Activated CD8-positive, alpha-beta memory T cell treated with anti-CD3 and anti-CD28 coated beads, Interleukin-2, amount 50 U/mL, for 48 hours (primary cell): ENCODE results near the gene ARHGAP42.

Source experiments
- DNase-seq: peaks from one replicate; pipeline ENCODE4 v3.0.0-alpha.2; 2020

Gene ARHGAP42

DNA sequence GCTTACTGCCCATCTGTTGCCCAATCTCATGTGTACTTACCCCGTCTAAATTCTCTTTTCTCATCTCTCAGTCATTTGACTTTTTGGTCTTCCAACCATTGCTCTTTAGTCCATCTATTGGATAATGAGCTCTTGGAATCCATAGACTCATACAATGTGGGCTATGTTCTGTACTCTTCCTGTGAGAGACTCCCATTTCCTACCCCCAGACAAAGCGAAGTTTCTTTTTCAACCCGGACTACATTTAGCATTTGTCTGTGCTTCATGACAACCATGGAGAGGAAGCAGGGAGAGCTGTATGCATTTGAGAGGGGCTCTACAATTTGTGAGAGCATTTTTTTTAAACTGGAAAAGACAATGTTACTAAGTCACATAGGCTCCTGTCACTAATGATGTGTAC lies 4.0 kb upstream of the ARHGAP42 start:
- no peak for DNase-seq

DNA sequence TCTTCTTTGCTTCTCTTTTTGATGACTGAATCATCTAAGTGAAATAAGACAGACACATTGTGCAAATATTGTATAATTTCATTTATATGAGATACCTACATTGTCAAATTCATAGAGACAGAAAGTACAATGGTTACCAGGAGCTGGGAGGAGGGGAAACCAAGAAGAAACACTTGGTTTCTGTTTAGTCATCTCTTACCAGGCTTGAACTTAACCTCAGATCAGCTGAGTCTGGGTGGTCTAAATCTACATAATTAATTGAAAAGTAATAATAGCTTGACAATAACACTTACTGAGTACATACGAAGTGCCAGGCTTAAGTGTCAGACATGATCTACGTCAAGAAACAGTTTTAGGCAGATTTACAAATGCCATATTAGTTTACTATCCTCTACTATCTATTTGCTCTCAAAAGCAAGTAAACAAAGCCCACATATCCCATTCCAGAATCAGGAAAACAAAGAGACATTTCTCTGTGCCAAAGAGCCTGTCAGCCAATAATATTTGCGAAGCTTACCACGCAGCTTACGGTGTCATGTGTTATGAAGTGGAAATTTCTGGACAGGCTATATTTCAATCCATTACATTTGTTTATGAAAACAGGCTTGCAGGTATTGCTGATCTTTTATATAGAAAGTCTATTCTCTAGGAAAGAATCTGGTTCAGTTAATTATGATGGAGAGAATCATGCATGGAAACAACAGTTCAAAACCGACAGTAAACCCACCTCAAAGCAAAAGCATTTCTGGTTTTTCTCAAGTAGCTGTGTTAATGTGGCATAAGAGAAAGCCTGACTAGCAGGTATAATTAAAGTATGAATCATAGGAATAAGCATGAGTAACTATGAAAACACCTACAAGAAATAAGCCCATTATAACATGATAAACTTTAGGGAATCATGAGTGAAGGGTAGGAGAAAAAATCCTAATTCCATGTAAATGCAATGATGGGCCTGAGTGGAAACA lies 2.7 kb upstream of the ARHGAP42 start:
- DNase-seq: no peak

DNA sequence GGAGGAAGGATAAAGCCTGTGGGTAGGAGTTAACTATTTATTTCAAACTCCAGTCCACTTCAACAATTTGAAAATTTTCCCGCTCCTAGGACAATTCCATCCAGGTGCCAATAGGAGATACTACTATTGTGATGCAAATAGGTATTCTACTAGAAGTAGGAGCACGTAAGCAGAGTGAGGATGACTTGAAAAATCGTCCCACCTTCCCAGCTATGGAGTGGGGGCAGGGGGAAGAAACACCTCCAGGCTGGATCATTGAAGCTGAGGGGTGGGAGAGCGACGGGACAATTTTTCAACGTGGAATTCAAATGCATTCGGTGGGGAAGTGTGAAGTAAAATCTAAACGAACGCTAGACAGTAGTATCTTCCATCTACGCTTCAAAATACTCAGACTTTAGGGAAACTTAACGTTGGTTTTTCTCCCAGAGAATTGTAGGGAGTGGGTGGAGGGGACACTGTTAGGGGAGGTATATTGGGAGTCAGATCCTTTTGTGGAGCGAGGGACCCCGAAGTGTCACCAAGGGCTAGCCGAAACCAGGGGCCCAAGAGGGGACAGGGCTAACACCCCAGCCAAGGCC lies 523 bp upstream of the ARHGAP42 start:
- no peak for DNase-seq

DNA sequence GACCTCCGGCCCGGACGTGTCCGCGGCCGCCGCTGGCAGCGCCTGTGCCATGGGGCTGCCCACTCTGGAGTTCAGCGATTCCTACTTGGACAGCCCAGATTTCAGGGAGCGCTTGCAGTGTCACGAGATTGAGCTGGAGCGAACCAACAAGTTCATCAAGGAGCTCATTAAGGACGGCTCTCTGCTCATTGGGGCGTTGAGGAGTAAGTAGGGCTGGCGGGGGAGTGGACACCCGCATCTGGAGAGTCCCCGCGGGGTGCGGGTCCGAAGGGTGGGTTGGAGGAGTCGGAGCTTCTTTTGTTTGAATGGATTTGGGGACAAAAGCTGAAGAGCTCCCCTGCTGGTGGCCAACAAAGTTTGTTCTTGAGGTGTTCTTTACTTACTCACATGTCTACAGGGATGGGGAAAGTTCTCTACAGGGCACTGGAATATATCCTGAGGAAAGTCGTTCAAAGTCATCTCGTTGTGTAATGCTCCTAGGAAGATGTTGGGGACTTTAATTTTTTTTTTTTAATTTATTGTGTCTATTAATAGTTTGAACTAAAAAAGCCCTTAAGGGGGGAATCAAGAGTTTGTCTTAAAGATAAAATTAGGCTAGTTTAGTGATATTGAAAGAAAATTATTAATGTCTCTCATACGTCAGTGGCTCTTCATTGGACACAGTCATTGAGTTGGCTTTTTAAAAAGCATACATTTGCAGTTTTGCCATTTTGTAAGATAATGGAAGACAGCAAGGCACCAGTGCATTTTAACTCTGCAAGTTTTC lies 725 bp downstream of the ARHGAP42 start:
- DNase-seq: peak; percentile 56

DNA sequence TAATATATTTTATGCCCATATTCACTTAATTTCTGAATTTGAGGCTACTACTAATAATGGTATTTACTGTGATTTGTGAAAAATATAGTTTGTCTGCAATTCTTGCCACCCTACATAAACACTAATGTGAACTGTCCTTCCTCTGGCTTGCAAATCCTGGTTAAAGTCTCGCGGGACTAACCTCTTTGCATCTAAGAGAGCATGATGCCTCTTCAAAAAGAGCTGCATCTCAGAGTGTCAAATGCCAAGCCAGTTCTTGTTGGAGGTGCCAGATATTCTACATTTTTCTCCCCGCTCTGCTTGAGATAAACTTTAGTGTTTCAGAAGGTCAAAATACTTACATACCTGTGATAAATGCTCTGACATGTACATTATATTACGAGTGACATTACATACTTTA lies 2.1 kb downstream of the ARHGAP42 start:
- no peak for DNase-seq

DNA sequence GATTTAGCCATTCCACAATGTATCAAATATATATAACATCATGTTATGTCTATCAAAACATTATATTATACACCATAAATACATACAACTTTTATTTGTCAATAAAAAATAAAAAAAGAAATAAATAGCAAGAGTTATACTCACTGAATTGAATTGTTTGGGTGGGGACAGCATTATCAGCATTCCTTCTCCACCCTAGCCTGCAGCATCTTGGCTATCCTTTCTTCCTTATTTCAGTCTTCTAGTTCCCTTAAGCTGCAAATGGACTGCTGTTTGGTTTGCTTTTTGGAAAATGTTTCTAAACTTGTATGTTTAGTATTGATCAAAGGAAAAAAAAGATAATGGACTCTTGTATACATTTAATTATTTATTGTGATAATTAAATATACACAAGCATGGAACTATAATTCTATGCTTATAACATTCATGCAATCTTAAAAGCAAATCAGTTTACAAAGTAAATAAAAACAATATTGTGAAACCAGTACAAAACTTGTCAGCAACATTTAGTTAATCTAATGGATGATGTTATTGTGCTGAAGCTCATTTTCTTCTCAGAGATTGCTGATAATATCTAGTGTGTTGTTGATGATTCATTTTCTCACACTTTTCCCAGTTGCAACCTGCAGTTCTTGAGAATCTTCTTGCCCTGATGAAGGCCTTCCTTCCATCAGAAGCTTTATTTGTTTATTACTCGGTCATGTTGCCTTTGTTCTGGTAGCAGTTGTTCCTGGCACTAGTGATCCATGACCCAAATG lies 5.0 kb downstream of the ARHGAP42 start:
- no peak for DNase-seq

DNA sequence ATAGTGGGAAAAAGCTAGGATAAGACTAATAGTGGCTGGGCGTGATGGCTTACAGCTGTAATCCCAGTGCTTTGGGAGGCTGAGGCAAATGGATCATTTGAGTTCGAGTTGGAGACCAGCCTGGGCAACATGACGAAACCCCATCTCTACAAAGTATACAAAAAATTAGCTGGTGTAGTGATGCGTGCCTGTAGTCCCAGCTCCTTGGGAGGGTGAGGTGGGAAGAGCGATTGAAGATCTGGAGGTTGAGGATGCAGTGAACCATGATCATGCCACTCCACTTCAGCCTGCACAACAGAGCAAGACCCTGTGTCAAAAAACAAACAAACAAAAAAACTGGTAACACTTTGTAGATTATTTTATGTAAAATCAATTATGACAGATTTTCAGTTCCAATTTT lies 8.8 kb downstream of the ARHGAP42 start:
- DNase-seq: no peak

DNA sequence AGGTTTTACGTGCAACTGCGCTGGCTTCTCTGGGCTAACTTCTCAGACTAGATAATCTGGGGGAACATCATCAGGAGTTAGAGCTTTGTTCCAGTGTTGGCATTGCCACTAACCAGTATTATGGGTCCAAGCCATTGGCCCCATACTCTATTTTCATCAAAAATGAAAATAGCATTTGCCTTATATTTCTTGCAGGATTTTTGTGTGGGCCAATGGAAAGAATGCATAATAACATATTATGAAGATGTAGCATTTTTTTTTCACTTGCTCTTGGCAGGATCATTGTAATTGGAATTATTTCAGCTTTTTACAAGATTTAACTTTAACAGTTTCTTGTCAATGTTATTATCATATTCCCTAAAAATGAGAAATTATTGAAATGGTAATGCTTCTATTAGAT lies 16.1 kb downstream of the ARHGAP42 start:
- DNase-seq: no peak

DNA sequence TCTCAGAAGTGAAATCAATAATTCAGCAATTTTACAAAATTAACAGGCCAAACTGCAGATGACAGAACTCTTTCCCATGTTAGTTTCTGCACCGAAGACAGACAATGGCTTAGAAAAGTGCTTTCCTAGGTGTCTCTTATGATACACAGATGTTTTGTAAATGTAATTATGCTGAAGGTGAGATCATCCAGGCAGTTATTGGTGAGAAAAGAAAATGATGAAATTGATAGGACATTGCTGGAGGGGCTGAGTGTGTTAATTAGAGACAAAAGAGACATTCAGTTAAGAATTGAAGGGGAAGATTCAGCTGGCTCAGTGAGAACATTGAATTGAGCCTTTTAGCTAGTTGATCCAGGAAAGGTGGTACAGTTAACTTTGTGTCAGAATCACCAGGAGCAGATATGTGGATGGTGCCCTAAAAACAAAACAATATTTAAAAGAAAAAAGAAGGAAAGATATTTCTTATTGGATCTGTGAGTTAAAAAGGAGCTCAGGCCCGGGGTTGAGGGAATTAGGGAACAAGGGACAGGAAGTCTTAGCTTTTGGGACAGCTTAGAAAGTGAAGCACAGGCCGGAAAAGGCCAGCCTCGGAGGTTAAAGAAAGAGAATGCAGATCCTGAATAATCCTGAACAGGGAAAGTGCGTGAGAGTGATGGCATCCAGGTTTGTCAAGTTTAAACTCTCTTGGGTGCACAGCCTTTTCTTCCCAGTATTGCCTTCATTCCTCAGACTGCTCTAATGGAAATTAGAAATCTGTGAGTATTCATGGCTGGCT lies 16.9 kb downstream of the ARHGAP42 start:
- DNase-seq: no peak

DNA sequence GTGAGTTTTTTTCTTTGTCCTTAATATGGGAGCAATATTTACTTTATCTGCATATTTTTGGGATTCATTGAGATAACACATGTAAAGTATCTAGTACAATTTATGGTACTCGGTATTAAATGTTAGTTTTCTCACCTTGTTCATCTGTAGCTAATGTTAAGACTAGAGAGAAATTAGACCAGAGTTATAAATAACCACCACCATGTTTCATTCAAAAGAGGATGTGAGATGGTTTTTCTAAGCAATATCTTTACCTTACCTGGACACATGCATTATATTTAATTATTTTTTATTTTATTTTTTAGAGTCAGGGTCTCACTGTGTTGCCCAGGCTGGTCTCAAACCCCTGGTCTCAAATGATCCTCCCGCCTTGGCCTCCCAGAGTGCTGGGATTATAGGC lies 18.4 kb downstream of the ARHGAP42 start:
- DNase-seq: no peak

DNA sequence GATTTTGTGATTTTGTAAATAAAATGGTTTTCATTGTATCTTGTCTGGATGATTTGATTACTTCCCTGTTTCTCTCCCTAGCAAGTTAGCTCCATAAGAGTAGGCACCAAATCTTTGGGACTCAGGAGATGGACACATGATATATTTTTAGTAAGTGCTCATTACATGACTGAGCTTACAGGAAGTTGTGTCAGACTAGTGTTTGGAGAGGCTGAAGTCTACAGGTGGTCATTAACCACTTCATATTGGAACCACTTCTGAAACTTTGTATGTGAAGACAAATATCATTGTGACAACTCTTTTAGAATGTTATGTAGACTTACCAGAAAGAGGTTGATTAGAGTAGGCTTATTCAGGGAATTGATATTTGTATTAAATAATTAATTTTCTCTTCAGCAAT lies 19.1 kb downstream of the ARHGAP42 start:
- no peak for DNase-seq

DNA sequence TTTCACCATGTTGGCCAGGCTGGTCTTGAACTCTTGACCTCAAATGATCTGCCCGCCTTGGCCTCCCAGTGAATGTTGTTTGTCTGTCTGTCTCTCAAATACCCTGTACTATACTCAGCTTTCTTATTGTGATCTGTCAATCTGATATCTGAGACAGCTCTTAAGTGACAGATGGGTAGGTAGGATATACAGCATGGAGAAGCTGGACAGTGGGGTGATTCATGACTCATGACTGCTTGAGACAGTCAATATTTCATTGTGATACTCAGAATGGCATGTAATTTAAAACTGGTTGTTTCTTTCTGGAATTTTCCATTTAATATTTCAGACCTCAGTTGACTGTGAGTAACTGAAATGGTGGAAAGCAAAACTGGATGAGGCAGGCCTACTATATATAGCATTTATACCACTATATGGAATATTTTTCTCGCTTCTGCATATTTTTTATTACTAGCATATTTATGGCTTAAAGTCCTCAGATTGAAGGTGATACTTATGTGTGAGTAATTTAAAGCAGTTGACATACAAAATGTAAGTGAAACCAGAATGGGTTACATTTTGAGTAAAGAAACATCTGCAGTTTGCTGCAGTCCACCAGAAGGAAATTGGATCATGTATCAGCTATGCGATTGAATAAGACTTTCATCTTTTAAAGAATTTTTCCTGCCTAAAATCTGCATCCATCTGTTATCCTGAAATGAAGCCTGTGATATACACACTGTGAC lies 22.3 kb downstream of the ARHGAP42 start:
- DNase-seq: no peak

DNA sequence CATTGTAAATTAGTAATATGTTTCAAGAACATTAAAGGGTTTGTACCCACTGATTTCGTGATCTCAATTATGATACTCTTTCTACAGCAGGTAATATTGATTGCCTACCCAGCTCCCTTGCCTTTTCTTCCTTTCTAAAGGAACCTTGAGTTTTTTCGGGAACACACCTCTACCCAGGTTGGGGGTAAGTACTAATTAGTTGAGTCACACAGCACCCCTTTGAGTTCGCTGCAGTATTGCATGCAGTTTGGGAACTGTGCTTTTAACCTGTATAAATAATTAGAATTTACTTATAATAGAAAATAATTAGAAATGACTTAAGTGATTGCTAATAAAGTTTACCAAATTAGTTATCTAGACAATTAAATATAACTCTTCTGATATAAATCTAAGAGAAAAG lies 24.9 kb downstream of the ARHGAP42 start:
- no peak for DNase-seq

DNA sequence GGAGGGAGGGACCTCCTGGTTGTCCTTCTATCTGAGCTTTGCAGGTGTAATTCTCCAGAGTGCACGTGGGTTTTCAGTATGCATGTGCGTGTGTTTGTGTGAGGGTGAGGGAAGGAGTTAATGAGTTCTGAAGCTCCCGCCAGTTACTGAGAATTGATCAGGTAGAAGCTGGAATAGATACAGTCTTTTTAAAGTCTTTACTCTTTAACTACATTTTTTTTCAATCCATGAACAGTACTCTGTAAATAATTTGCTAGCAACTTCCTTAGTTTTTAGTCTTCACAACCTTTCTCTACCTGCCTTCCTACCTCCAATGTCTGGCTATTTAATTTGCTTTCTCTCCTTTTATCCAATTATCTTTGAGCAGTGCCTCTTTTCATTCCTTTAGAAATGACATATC lies 25.5 kb downstream of the ARHGAP42 start:
- no peak for DNase-seq

DNA sequence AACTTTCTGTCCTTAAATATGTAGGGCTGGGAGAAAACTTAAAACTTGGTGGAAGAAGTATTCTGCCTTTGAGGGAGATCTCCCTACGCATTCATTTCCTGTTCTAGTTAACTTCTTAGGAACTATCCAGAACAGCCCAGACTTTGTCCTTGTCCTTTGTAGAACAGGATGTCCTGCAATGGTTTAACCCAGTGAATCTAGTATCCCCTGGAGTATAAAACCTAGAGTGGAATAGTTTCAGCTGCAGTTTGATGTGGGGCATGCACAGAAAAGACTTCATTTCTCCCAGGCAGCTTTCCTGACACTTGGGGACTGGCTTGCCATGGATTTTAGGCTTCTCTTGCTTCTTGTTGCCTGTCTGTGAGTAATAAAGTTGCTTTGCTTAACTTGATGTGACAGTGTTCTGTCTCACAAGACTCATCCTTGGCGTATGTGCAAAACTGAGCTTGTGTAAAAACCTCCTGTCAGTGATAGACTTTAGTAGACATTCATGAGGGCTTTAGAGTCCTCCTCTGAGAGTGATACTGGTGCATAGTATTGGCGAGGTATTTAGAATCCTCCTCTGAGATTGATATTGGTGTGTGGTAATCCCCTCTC lies 28.2 kb downstream of the ARHGAP42 start:
- DNase-seq: no peak

DNA sequence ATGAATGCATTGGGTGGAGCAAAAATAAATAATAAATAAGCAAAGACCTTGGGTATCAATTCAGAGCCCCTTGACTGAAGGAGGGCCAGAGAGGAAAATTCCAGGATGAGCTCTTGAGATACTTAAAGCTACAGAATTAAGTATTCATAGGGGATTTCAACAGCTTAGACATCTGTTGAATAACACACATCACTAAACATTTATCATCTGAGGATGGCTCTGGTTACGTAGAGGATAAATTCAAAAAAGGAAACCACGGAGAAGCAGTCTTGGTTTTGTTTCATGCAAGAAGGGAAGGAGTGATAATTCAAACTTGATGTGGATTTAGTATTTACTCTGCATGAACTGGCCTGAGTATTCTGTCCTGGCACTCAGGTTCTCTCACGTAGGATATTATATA lies 29.8 kb downstream of the ARHGAP42 start:
- no peak for DNase-seq

DNA sequence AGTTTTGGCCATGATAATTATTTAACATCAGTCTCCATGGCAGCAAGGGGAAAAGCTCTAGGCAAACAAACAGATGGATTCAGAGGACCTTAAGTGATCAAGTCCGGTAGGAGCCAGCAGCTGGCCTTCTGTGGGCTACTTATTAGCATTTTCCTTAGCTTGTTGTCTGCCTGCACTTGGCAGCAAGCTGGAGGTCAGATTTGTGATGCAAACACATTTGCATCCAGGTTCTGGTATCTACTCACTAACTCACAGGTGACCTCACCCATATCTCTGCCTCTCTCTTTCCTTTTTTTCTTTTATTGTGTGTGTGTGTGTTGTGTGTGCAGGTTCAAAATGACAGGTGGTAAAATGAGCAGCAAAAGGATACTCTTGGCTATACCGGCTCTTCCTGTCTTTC lies 32.3 kb downstream of the ARHGAP42 start:
- DNase-seq: no peak

DNA sequence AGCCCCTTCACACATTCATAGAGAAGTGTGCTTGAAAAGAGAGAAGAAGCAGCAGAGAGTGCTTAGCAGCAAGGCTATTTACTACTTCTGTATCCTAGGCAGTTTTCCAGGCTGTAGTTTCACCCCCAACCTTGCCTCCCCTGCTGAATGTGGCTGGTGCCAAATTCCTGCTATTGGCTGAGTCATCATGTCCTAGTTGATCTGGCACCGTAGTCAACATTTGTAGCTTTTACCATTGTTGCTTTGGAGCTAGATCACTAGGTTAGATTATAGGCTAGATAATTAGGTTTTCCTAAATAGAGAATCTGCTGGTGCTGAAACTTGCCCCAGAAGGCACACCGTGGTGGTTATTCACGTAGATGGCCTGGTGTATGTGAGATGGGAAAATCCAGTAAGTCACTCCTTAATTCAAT lies 32.7 kb downstream of the ARHGAP42 start:
- DNase-seq: no peak

DNA sequence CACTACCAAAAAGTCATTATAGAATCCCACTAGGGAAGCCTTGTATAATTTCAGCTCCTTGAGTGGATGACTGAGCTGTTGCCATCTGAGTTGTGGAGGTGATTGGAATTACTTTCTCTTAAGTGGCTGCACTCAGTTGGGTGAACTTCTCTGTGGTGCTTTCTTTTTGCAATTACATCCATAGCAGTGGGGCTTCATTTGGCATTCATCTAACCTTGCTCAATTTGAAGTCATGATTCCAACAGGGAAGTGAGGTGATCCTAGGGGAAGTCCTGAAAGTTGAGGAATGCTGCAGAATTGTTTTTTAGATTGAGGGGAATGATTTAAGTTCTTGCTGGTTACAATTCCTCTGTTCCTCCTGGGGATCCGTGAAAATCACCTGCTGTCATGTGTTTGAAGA lies 39.6 kb downstream of the ARHGAP42 start:
- DNase-seq: no peak

DNA sequence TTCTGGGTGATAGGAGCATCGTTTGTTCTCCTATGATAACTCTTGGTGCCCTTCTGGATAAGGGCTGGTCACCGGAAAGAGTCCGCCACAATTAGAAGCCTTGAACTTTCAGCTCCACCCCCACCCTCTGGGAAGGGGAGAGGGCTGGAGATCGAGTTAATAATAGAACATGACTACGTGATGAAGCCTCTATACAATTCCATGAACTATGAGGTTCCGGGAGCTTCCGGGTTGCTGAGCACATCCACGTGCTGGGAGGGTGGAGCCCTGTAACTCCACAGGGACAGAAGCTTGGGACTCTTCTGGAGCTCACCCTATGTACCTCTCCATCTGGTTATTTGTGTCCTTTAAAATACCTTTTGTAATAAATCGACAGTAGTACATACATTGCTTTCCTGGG lies 40.3 kb downstream of the ARHGAP42 start:
- DNase-seq: no peak

DNA sequence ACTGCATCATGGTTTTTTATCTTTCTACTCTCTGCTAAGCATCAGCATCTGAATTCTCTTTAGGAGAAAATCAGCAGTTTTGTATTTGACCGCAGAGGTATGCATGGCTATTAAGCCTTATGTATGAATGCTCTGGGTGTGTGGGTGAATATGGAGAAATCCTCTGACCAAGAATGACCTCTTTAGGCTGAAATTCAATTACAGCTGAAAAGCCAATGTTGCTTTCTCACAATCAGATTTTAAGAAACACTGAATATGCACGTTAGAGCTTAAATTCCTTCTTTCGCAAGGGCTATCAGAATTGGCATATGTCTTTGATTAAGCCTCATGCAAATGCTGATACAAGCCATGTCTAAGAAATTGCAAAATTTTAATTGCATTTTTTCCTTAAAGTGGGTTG lies 43.2 kb downstream of the ARHGAP42 start:
- no peak for DNase-seq
